ENCODE data around the gene RBM4B. TPM values are rescaled to one million over a fixed set of nuclear protein-coding genes. Genes with fewer than 3 reads are reported as not detected.

RBM4B gene
- total RNA-seq, 1 donor from 2014 or later: 9.5 TPM

- no peak overlapping the region for H3K27ac ChIP-seq
- H3K36me3 ChIP-seq: no peaks in the 10 kb centered on the region
- TF ChIP-seq CTCF (IDR thresholded peaks at IDR 0.05): no peak
- H3K9me3 ChIP-seq: no peaks in the 10 kb centered on the region
- ATAC-seq: no peak
- no peak for DNase-seq
- H3K4me1 ChIP-seq: no peaks in the 10 kb centered on the region
- no peaks in the 10 kb centered on the region for H3K27me3 ChIP-seq
- no peak overlapping the region for H3K4me3 ChIP-seq
- intact Hi-C loops (cut with DNase I): no loop called here
Observed at GRCh38 chr11:66713746-66714480, 36.2 kb upstream of the RBM4B start.

DNA sequence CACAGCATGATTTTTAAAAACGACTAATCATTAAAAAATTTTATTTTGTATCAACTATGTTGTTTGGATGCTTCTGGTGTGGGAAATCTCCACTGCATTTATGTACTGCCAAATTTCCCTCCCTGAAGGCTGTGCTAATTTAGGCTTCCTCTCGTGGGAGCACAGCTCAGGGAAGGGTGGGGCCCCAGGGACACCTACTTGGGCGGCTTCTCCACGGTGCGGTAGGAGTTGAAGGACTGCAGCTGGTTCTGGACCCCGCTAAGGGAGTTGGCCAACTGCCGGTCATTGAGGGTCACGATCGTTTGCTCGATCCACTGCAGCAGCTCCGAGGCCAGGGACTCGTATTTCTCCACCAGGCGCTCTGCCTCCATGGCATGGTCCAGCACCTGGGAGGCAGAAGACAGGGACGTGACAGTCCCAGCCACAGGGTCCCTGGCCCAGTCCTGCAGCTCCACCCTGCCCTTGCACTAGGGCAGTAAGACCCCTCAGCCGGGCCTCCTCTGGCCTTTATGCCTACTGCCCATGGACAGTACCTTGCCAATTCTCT lies 32.8 kb upstream of the RBM4B start:
- Histone ChIP-seq H3K36me3 (no peaks in the 10 kb centered on the region), H3K27ac (no peak overlapping the region), H3K4me1 (no peaks in the 10 kb centered on the region), H3K4me3 (no peak overlapping the region), H3K9me3 (no peaks in the 10 kb centered on the region), H3K27me3 (no peaks in the 10 kb centered on the region)
- no peak for ATAC-seq
- intact Hi-C loops (cut with DNase I): no loop called here
- no peak for DNase-seq
- TF ChIP-seq CTCF (IDR thresholded peaks at IDR 0.05): no peak

GRCh38 chr11:66708701-66709100 lies 31.0 kb upstream of the RBM4B start:
- DNase-seq: no peak

DNA sequence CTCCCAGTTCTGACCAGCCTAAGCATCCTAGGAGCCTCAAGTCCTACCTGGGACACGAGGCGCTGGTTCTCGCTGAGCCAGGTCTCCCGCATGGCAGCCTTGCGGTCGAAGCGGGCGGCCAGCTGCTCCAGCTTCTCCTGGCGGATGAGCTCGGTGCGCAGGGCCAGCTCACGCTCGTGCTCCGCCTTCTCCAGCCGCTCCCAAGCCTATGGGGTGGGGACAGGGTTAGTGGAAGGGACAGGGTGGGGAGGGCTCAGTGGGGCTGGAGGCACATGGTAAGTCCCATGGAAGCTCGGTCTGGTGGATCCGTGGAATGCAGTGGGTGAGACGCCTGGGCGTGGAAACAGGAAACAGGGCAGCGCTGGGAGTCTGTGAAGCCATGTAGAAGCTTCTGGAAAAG lies 30.4 kb upstream of the RBM4B start:
- intact Hi-C loops (cut with DNase I): no loop called here
- H3K27ac ChIP-seq: no peak overlapping the region
- H3K4me1 ChIP-seq: no peaks in the 10 kb centered on the region
- no peaks in the 10 kb centered on the region for H3K9me3 ChIP-seq
- DNase-seq (no peak), ATAC-seq (no peak)
- H3K4me3 ChIP-seq: no peak overlapping the region
- H3K36me3 ChIP-seq: no peaks in the 10 kb centered on the region
- no peaks in the 10 kb centered on the region for H3K27me3 ChIP-seq
- no peak for TF ChIP-seq CTCF (IDR thresholded peaks at IDR 0.05)

More at GRCh38 chr11:66708701-66709100, 31.0 kb upstream of the RBM4B start:
- no peaks in the 10 kb centered on the region for H3K36me3 ChIP-seq
- no peak for TF ChIP-seq CTCF (IDR thresholded peaks at IDR 0.05)
- no peak overlapping the region for H3K4me3 ChIP-seq
- H3K9me3 ChIP-seq: no peaks in the 10 kb centered on the region
- ATAC-seq: no peak
- intact Hi-C loops (cut with DNase I): no loop called here
- H3K27ac ChIP-seq: no peak overlapping the region
- H3K27me3 ChIP-seq: no peaks in the 10 kb centered on the region
- no peaks in the 10 kb centered on the region for H3K4me1 ChIP-seq

- no peaks in the 10 kb centered on the region for H3K27me3 ChIP-seq
- DNase-seq (no peak), ATAC-seq (no peak)
- no peaks in the 10 kb centered on the region for H3K9me3 ChIP-seq
- no peak for TF ChIP-seq CTCF (IDR thresholded peaks at IDR 0.05)
- H3K27ac ChIP-seq: no peak overlapping the region
- H3K36me3 ChIP-seq: no peaks in the 10 kb centered on the region
- intact Hi-C loops (cut with DNase I): no loop called here
- H3K4me1 ChIP-seq: no peaks in the 10 kb centered on the region
- no peak overlapping the region for H3K4me3 ChIP-seq
Observed at GRCh38 chr11:66707486-66707885, 29.8 kb upstream of the RBM4B start.

All from upper lobe of right lung (tissue), 1 donor.